Measurements from ENCODE around the gene HES3. TPM values are rescaled to one million over a fixed set of nuclear protein-coding genes. Genes with fewer than 3 reads are reported as not detected.

Gene HES3
- total RNA-seq, 1 experiment from 2014 or later: not detected

GRCh38 chr1:6258675-6259074 lies 14.7 kb downstream of the HES3 start:
- RAD21 ChIA-PET (ENCODE audit: low non-redundant PET in 1 of 2, low total read pairs in 2 of 2, uncharacterized antibody in 2 of 2, unreplicated experiment in 2 of 2): no interaction called here
- H3K4me3 ChIP-seq (replicated peaks in 1 of 2; ENCODE audit: low read depth in 1 of 2, low read length in 2 of 2): no peak overlapping the region
- CTCF ChIA-PET: interaction anchor here (1.2 kb wide), 1 partner anchor 9 kb away, joined by 3 read pairs; no protein-coding TSS in a partner anchor
- no peak overlapping the region for H3K9ac ChIP-seq (ENCODE audit: low read length)
- H3K79me2 ChIP-seq (ENCODE audit: insufficient read depth, low read length): no peaks in the 10 kb centered on the region
- no peaks in the 10 kb centered on the region for H3K36me3 ChIP-seq (ENCODE audit: control insufficient read depth in 1 of 2, insufficient read depth in 2 of 2, low read length in 2 of 2)
- no peak overlapping the region for H3K27ac ChIP-seq (ENCODE audit: low read depth, low read length)
- POLR2A ChIA-PET: no interaction called here
- no peak overlapping the region for H3K4me2 ChIP-seq (ENCODE audit: low read length)
- no peaks in the 10 kb centered on the region for H3K27me3 ChIP-seq (ENCODE audit: insufficient read depth, low read length)
- H4K20me1 ChIP-seq (ENCODE audit: insufficient read depth): no peaks in the 10 kb centered on the region
- BruUV-seq (replicated peaks): no TSS peak
- intact Hi-C loops (cut with micrococcal nuclease): no loop called here
- ATAC-seq: no peak
- H3K9me2 ChIP-seq (ENCODE audit: insufficient read depth): no peaks in the 10 kb centered on the region
- no peak for TF ChIP-seq TCF7L2 (IDR thresholded peaks at IDR 0.05; ENCODE audit: borderline replicate concordance, extremely low read depth, insufficient read depth, insufficient read length)
- no peak for TF ChIP-seq SP1 (IDR thresholded peaks at IDR 0.05; ENCODE audit: low read depth)
- TF ChIP-seq SIN3A (IDR thresholded peaks at IDR 0.05; ENCODE audit: low read depth): no peak
- no peak for TF ChIP-seq POLR2A (IDR thresholded peaks at IDR 0.05; ENCODE audit: borderline replicate concordance, extremely low read depth, insufficient read depth, insufficient read length)
- H3K9me3 ChIP-seq (ENCODE audit: control insufficient read depth in 1 of 2, insufficient read depth in 1 of 2, low read depth in 1 of 2, low read length in 2 of 2): no peaks in the 10 kb centered on the region
- H2AFZ ChIP-seq (ENCODE audit: low read depth, low read length, poor library complexity, severe bottlenecking): no peak overlapping the region
- H3K4me1 ChIP-seq (ENCODE audit: control insufficient read depth in 1 of 2, insufficient read depth in 2 of 2, low read length in 2 of 2): peaks cover 11 to 26% of the 10 kb centered on the region in 2 experiments; a peak in 2 of 4 replicates
- DNase-seq (ENCODE audit: low read depth, low spot score): no peak

- no peaks in the 10 kb centered on the region for H3K79me2 ChIP-seq (ENCODE audit: insufficient read depth, low read length)
- H3K9ac ChIP-seq (ENCODE audit: low read length): peak overlapping the region; percentile 52; the same call in 1 of the 2 replicates
- ChIA-PET RAD21 (ENCODE audit: low non-redundant PET in 1 of 2, low total read pairs in 2 of 2, uncharacterized antibody in 2 of 2, unreplicated experiment in 2 of 2) (no interaction called here), CTCF (interaction anchor here (1.0 to 1.2 kb wide), 2 partner anchors 10 to 14 kb away, joined by 3 to 4 read pairs; no protein-coding TSS in a partner anchor), POLR2A (no interaction called here)
- BruUV-seq (replicated peaks): no TSS peak
- H2AFZ ChIP-seq (ENCODE audit: low read depth, low read length, poor library complexity, severe bottlenecking): no peak overlapping the region
- H3K4me3 ChIP-seq (replicated peaks in 1 of 2; ENCODE audit: low read depth in 1 of 2, low read length in 2 of 2): peak overlapping the region; percentile 52 to 65
- peak overlapping the region; percentile 61; the same call in 1 of the 2 replicates for H3K27ac ChIP-seq (ENCODE audit: low read depth, low read length)
- H3K4me2 ChIP-seq (ENCODE audit: low read length): peak overlapping the region; percentile 89
- no peaks in the 10 kb centered on the region for H3K9me3 ChIP-seq (ENCODE audit: control insufficient read depth in 1 of 2, insufficient read depth in 1 of 2, low read depth in 1 of 2, low read length in 2 of 2)
- H4K20me1 ChIP-seq (ENCODE audit: insufficient read depth): no peaks in the 10 kb centered on the region
- peak; percentile 60 for ATAC-seq
- no peaks in the 10 kb centered on the region; a peak in 1 of 4 replicates for H3K36me3 ChIP-seq (ENCODE audit: control insufficient read depth in 1 of 2, insufficient read depth in 2 of 2, low read length in 2 of 2)
- H3K9me2 ChIP-seq (ENCODE audit: insufficient read depth): no peaks in the 10 kb centered on the region
- intact Hi-C loops (cut with micrococcal nuclease): no loop called here
- peaks cover 11 to 26% of the 10 kb centered on the region in 2 experiments; a peak in 2 of 4 replicates for H3K4me1 ChIP-seq (ENCODE audit: control insufficient read depth in 1 of 2, insufficient read depth in 2 of 2, low read length in 2 of 2)
- H3K27me3 ChIP-seq (ENCODE audit: insufficient read depth, low read length): no peaks in the 10 kb centered on the region
- DNase-seq (ENCODE audit: low read depth, low spot score): peak; percentile 37
- TF ChIP-seq CBX3 (IDR thresholded peaks at IDR 0.05; ENCODE audit: low read depth) (no peak), ELF1 (IDR thresholded peaks at IDR 0.05; ENCODE audit: borderline replicate concordance, low read depth) (no peak), MAX (IDR thresholded peaks at IDR 0.05) (no peak), FOSL1 (IDR thresholded peaks at IDR 0.05; ENCODE audit: low read depth) (no peak), ZBTB33 (IDR thresholded peaks at IDR 0.05; ENCODE audit: extremely low read depth, insufficient replicate concordance, low read length) (no peak), CEBPB (IDR thresholded peaks at IDR 0.05; ENCODE audit: low read depth) (peak; percentile 99), SP1 (IDR thresholded peaks at IDR 0.05; ENCODE audit: low read depth) (no peak), CTCF (IDR thresholded peaks at IDR 0.05 in 2 of 3, conservative IDR thresholded peaks at IDR 0.05 in 1 of 3; ENCODE audit: borderline replicate concordance in 1 of 3, insufficient read depth in 1 of 3, low read depth in 2 of 3, low read length in 2 of 3) (no peak), EZH2phosphoT487 (IDR thresholded peaks at IDR 0.05; ENCODE audit: borderline replicate concordance) (no peak), TCF7L2 (IDR thresholded peaks at IDR 0.05; ENCODE audit: borderline replicate concordance, extremely low read depth, insufficient read depth, insufficient read length) (peak; percentile 76), ZFX (IDR thresholded peaks at IDR 0.05) (no peak)
These were observed 15.7 kb downstream of the HES3 start for GRCh38 chr1:6259491-6260362.
